OCI-LY3 (cell line): ENCODE measurements around the gene POLR3GL.

Experiments
- CTCF ChIP-seq: fragments of 200-600, 300-600 bp; sonication (generic); IDR thresholded peaks from 2 replicates; pipeline ENCODE4 v1.5.1; 2014; ENCODE audit warnings: antibody characterized with exemption, low read length, low read depth
- EZH2phosphoT487 ChIP-seq: fragments of 200-600 bp; shearing (Covaris generic); IDR thresholded peaks from 2 replicates; pipeline ENCODE4 v1.6.1; 2018; ENCODE audit warnings: antibody characterized with exemption, mixed run types, low read depth

- no peak for TF ChIP-seq CTCF
- no peak for TF ChIP-seq EZH2phosphoT487
These were observed 28.0 kb downstream of the POLR3GL start for GRCh38 chr1:145992502-145992936.
